Nephron (organoid): ENCODE data around the gene IL22.

Experiments
- H3K27ac Mint-ChIP-seq, 3 experiments: 2 replicates each; pipeline ENCODE4 v1.8.0; 2020; ENCODE audit warnings: mixed read lengths in 3 of 3, mild to moderate bottlenecking in 2 of 3, moderate library complexity in 1 of 3
- H3K27me3 Mint-ChIP-seq: 2 replicates; pipeline ENCODE4 v1.8.0; 2021; ENCODE audit warnings: low read depth, mild to moderate bottlenecking, moderate library complexity, mixed read lengths
- H3K36me3 Mint-ChIP-seq: 2 replicates; pipeline ENCODE4 v1.8.0; 2020; ENCODE audit warnings: low read depth, mixed read lengths
- H3K4me1 Mint-ChIP-seq: 2 replicates; pipeline ENCODE4 v1.8.0; 2020; ENCODE audit warnings: mixed read lengths
- H3K4me3 Mint-ChIP-seq, 3 experiments: 2 replicates each; pipeline ENCODE4 v1.8.0; 2020; ENCODE audit warnings: mild to moderate bottlenecking in 3 of 3, mixed read lengths in 3 of 3, moderate library complexity in 2 of 3
- H3K9me3 Mint-ChIP-seq: 2 replicates; pipeline ENCODE4 v1.8.0; 2020; ENCODE audit warnings: mixed read lengths
- CTCF ChIP-seq, 3 experiments: fragments of 200-600 bp; sonication (generic); IDR thresholded peaks; one replicate each; pipeline ENCODE4 v1.5.0; 2021; ENCODE audit warnings: antibody characterized with exemption in 3 of 3; ENCODE audit not compliant: unreplicated experiment in 3 of 3

Gene IL22

GRCh38 chr12:68203460-68203875 lies 49.9 kb downstream of the IL22 start:
- no peaks in the 10 kb centered on the region for H3K4me1 Mint-ChIP-seq
- H3K27me3 Mint-ChIP-seq, result peaks cover 3% of the 10 kb centered on the region
- no peaks in the 10 kb centered on the region for H3K9me3 Mint-ChIP-seq
- no peak for TF ChIP-seq CTCF (IDR thresholded peaks at IDR 0.05; ENCODE audit: unreplicated experiment in 3 of 3)
- H3K4me3 Mint-ChIP-seq, result no peak overlapping the region
- H3K27ac Mint-ChIP-seq, result no peak overlapping the region
- H3K36me3 Mint-ChIP-seq, result no peaks in the 10 kb centered on the region

- Mint-ChIP-seq H3K9me3 (no peaks in the 10 kb centered on the region), H3K27ac (no peak overlapping the region), H3K36me3 (no peaks in the 10 kb centered on the region), H3K4me3 (no peak overlapping the region), H3K27me3 (peaks cover 3% of the 10 kb centered on the region), H3K4me1 (no peaks in the 10 kb centered on the region)
- TF ChIP-seq CTCF (IDR thresholded peaks at IDR 0.05; ENCODE audit: unreplicated experiment in 3 of 3), result no peak
These were observed 52.5 kb downstream of the IL22 start for GRCh38 chr12:68200854-68201253.

- no peak overlapping the region for H3K27ac Mint-ChIP-seq
- no peak overlapping the region for H3K4me3 Mint-ChIP-seq
- no peaks in the 10 kb centered on the region for H3K4me1 Mint-ChIP-seq
- H3K9me3 Mint-ChIP-seq, result no peaks in the 10 kb centered on the region
- TF ChIP-seq CTCF (IDR thresholded peaks at IDR 0.05; ENCODE audit: unreplicated experiment in 3 of 3), result no peak
- H3K36me3 Mint-ChIP-seq, result no peaks in the 10 kb centered on the region
- H3K27me3 Mint-ChIP-seq, result peaks cover 3% of the 10 kb centered on the region
These were observed 54.3 kb downstream of the IL22 start for GRCh38 chr12:68199127-68199526.

- Mint-ChIP-seq H3K36me3 (no peaks in the 10 kb centered on the region), H3K9me3 (no peaks in the 10 kb centered on the region), H3K4me1 (no peaks in the 10 kb centered on the region), H3K27ac (no peak overlapping the region), H3K27me3 (peaks cover 3% of the 10 kb centered on the region), H3K4me3 (no peak overlapping the region)
- TF ChIP-seq CTCF (IDR thresholded peaks at IDR 0.05; ENCODE audit: unreplicated experiment in 3 of 3), result no peak
These were observed 54.8 kb downstream of the IL22 start for GRCh38 chr12:68198507-68199086.
